ENCODE measurements around the gene DDIT4L. TPM values are rescaled to one million over a fixed set of nuclear protein-coding genes. Genes with fewer than 3 reads are reported as not detected.

Gene DDIT4L
- total RNA-seq, 1 experiment from 2014 or later = 7.0 TPM

DNA sequence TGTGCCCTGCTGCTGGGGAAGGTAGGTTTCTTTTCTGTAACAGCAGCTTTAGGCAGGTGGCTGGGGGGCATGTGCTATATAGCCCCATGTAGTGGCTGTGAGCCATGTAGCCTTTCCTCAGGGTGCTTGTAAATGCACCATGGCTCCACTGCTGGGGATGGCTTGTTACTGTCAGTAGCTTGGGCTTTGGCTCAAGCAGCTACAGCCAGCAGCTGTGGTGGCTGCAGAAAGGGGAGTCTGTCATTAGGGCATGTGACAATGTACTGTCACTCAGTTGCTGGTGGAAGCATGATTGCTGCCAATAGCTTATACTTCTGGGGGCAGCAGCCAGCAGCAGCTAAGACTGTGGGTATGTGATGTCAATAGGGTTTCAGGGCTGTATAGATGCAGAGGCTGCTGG is 33.9 kb upstream of the DDIT4L start (continued):
- no peak for TF ChIP-seq SIN3A (IDR thresholded peaks at IDR 0.05; ENCODE audit: low read depth)

DNA sequence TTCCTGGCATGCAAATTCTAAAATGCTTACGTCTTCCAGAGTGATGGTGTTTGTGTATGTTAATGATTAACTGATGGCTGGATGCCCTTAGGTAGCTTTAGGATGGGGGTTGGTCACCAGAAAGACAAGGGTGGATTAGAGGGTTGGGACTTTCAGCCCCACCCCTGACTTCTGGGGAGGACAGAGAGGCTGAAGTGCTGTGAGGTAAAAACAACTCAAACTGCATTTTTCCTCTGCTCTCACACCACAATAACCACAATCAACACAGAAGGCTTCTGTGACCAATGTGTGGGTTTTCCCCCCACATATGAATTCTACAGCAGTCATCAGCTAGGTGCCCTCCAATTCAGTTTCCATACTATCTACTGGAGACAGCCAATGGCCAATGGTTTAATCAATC is 18.7 kb upstream of the DDIT4L start:
- DNase-seq (ENCODE audit: low read depth, low spot score) = no peak
- no peak for ATAC-seq
- H3K9me3 ChIP-seq (ENCODE audit: control insufficient read depth in 1 of 2, insufficient read depth in 1 of 2, low read depth in 1 of 2, low read length in 2 of 2) = no peaks in the 10 kb centered on the region
- CTCF ChIA-PET = no interaction called here
- no peak overlapping the region for H2AFZ ChIP-seq (ENCODE audit: low read depth, low read length, poor library complexity, severe bottlenecking)
- no peak overlapping the region for H3K27ac ChIP-seq (ENCODE audit: low read depth, low read length)
- no peaks in the 10 kb centered on the region for H3K27me3 ChIP-seq (ENCODE audit: insufficient read depth, low read length)
- H3K4me1 ChIP-seq (ENCODE audit: control insufficient read depth in 1 of 2, insufficient read depth in 2 of 2, low read length in 2 of 2) = no peaks in the 10 kb centered on the region
- H3K36me3 ChIP-seq (ENCODE audit: control insufficient read depth in 1 of 2, insufficient read depth in 2 of 2, low read length in 2 of 2) = no peaks in the 10 kb centered on the region
- no peaks in the 10 kb centered on the region for H3K9me2 ChIP-seq (ENCODE audit: insufficient read depth)
- POLR2A ChIA-PET = no interaction called here
- intact Hi-C loops (cut with micrococcal nuclease) = no loop called here
- TF ChIP-seq RAD21 (IDR thresholded peaks at IDR 0.05; ENCODE audit: low read depth) = no peak
- TF ChIP-seq, protein P1, sequence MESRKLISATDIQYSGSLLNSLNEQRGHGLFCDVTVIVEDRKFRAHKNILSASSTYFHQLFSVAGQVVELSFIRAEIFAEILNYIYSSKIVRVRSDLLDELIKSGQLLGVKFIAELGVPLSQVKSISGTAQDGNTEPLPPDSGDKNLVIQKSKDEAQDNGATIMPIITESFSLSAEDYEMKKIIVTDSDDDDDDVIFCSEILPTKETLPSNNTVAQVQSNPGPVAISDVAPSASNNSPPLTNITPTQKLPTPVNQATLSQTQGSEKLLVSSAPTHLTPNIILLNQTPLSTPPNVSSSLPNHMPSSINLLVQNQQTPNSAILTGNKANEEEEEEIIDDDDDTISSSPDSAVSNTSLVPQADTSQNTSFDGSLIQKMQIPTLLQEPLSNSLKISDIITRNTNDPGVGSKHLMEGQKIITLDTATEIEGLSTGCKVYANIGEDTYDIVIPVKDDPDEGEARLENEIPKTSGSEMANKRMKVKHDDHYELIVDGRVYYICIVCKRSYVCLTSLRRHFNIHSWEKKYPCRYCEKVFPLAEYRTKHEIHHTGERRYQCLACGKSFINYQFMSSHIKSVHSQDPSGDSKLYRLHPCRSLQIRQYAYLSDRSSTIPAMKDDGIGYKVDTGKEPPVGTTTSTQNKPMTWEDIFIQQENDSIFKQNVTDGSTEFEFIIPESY (IDR thresholded peaks at IDR 0.05; ENCODE audit: extremely low read depth, insufficient replicate concordance, low read length) = no peak
- TF ChIP-seq ZFX (IDR thresholded peaks at IDR 0.05) = no peak
- no peak for TF ChIP-seq YY1 (IDR thresholded peaks at IDR 0.05; ENCODE audit: extremely low read depth, insufficient replicate concordance, low read depth, low read length)
- TF ChIP-seq EGR1 (IDR thresholded peaks at IDR 0.05; ENCODE audit: low read depth) = no peak
- no peak for TF ChIP-seq POLR2AphosphoS5 (IDR thresholded peaks at IDR 0.05; ENCODE audit: low read depth, low read length)
- TF ChIP-seq, protein P2, sequence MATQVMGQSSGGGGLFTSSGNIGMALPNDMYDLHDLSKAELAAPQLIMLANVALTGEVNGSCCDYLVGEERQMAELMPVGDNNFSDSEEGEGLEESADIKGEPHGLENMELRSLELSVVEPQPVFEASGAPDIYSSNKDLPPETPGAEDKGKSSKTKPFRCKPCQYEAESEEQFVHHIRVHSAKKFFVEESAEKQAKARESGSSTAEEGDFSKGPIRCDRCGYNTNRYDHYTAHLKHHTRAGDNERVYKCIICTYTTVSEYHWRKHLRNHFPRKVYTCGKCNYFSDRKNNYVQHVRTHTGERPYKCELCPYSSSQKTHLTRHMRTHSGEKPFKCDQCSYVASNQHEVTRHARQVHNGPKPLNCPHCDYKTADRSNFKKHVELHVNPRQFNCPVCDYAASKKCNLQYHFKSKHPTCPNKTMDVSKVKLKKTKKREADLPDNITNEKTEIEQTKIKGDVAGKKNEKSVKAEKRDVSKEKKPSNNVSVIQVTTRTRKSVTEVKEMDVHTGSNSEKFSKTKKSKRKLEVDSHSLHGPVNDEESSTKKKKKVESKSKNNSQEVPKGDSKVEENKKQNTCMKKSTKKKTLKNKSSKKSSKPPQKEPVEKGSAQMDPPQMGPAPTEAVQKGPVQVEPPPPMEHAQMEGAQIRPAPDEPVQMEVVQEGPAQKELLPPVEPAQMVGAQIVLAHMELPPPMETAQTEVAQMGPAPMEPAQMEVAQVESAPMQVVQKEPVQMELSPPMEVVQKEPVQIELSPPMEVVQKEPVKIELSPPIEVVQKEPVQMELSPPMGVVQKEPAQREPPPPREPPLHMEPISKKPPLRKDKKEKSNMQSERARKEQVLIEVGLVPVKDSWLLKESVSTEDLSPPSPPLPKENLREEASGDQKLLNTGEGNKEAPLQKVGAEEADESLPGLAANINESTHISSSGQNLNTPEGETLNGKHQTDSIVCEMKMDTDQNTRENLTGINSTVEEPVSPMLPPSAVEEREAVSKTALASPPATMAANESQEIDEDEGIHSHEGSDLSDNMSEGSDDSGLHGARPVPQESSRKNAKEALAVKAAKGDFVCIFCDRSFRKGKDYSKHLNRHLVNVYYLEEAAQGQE (IDR thresholded peaks at IDR 0.05; ENCODE audit: low read depth) = no peak
- TF ChIP-seq FOSL1 (IDR thresholded peaks at IDR 0.05; ENCODE audit: low read depth) = no peak
- no peak for TF ChIP-seq JUND (IDR thresholded peaks at IDR 0.05)
- TF ChIP-seq, protein P3, sequence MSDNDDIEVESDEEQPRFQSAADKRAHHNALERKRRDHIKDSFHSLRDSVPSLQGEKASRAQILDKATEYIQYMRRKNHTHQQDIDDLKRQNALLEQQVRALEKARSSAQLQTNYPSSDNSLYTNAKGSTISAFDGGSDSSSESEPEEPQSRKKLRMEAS (IDR thresholded peaks at IDR 0.05) = no peak
- no peak for TF ChIP-seq CBX3 (IDR thresholded peaks at IDR 0.05; ENCODE audit: low read depth)
- no peak for TF ChIP-seq ZNF274 (IDR thresholded peaks at IDR 0.05; ENCODE audit: low read depth, low read length)
- no peak for TF ChIP-seq EZH2phosphoT487 (IDR thresholded peaks at IDR 0.05; ENCODE audit: borderline replicate concordance)
- no peak for TF ChIP-seq TCF7L2 (IDR thresholded peaks at IDR 0.05; ENCODE audit: borderline replicate concordance, extremely low read depth, insufficient read depth, insufficient read length)
- TF ChIP-seq POLR2A (IDR thresholded peaks at IDR 0.05; ENCODE audit: borderline replicate concordance, extremely low read depth, insufficient read depth, insufficient read length) = no peak
- H3K9ac ChIP-seq (ENCODE audit: low read length) = no peak overlapping the region
- H4K20me1 ChIP-seq (ENCODE audit: insufficient read depth) = no peaks in the 10 kb centered on the region
- RAD21 ChIA-PET (ENCODE audit: low non-redundant PET in 1 of 2, low total read pairs in 2 of 2, uncharacterized antibody in 2 of 2, unreplicated experiment in 2 of 2) = no interaction called here
- H3K79me2 ChIP-seq (ENCODE audit: insufficient read depth, low read length) = no peaks in the 10 kb centered on the region
- BruUV-seq (replicated peaks) = no TSS peak
- no peak overlapping the region for H3K4me3 ChIP-seq (replicated peaks in 1 of 2; ENCODE audit: low read depth in 1 of 2, low read length in 2 of 2)
- H3K4me2 ChIP-seq (ENCODE audit: low read length) = no peak overlapping the region
